GM18873 (cell line): Measurements from ENCODE around the gene LIG3.
A peak's percentile ranks its signal among the peaks of the same experiment; 100 is the strongest.
"Not testable (repeated sequence)": the region's sequence is repeated elsewhere in the genome, so short reads cannot be mapped to it uniquely, and the experiment has no call there.

Source experiments
- ATAC-seq: cut with Tn5 transposase; IDR thresholded peaks from one replicate; pipeline ENCODE4 v1.9.1; 2021; ENCODE audit warnings: mild to moderate bottlenecking, moderate library complexity, moderate number of reproducible peaks; ENCODE audit not compliant: unreplicated experiment, low FRiP score

LIG3 gene

GRCh38 chr17:34980353-34980680 is at the start of gene LIG3:
Gene LIG3, plus strand, starts transcription at chr17:34980512. Its CDS starts 2,494 bp downstream, at chr17:34983006.
- ATAC-seq = peak; percentile 58

DNA sequence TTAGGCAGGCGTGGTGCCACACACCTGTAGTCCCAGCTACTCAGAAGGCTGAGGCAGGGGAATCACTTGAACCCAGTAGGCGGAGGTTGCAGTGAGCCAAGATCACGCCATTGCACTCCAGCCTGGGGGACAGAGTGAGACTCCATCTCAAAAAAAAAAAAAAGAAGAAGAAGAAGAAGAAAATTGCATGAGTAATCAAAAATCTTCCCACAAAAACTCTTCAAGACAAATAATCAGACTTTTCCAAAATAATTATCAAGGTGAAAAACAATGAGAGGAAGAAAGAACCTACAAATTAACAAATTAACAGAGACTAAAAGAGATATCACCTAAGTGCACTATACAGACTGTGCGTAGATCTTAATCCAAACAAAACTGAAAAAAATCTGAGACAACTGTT is 29.5 kb upstream of the LIG3 start:
- ATAC-seq = not testable (repeated sequence)

DNA sequence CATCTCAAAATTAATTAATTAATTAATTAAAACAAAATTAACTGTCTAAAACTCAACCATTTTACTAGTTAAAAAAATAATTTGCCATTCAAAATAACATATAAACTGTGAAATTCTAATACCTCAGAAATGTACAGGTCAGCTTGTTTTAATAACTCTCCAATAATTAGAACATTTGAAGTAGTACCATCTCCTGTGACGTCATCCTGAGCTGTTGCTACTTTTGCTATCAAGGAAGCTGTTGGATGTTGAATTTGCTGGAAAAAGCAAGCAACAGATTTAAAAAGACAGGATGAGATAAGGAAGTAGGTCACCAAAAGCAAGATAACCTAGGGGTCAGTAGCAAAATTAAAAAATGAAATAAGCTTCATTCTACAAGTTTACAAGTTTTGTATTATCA is 21.9 kb upstream of the LIG3 start:
- ATAC-seq = no peak

- peak; percentile 80 for ATAC-seq
Measured at GRCh38 chr17:34961093-34961911, 19.0 kb upstream of the LIG3 start, which contains the start of the genes CCT6B and ZNF830. Gene CCT6B, minus strand, starts transcription at chr17:34961460. Its CDS starts 67 bp downstream, at chr17:34961393. Gene ZNF830, plus strand, starts transcription at chr17:34961540. Its CDS starts 27 bp downstream, at chr17:34961567.

- no peak for ATAC-seq
Measured at GRCh38 chr17:34974179-34974578, 6.1 kb upstream of the LIG3 start.

GRCh38 chr17:34974794-34975785 is 5.2 kb upstream of the LIG3 start:
- no peak for ATAC-seq

GRCh38 chr17:34979153-34979552 is 1.2 kb upstream of the LIG3 start:
- ATAC-seq = no peak

DNA sequence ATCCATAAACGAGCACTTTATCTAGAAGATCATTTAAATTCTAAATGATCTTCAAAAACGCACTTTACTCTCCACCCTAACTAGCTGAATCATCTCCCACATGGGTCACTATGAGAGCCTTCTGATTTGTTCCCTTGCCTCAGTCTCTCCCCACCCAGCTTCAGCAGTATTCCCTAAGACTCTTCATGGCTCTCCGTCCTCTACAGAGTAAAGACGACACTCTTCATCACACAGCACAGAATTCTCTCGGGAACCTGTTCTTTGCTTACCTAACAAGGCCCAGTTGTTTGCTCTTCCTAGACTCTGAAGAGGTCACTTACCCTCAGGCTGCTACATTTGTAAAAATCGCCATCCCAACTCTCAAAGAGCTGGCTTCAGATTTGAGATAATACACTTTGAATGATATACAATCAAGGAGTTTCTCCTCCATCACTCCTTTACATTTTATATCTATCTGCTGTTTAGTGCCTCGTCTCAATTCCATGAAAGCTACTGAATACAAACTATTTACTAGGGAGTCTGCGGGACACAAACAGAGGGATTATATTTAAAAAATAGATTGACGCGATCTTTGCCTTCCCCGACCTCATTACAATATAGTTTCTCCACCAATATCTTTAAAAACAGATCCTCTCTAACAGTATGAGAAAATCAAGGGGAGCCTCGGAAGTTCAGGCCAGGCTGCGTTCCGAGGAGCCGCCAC is 511 bp upstream of the LIG3 start:
- ATAC-seq = no peak

DNA sequence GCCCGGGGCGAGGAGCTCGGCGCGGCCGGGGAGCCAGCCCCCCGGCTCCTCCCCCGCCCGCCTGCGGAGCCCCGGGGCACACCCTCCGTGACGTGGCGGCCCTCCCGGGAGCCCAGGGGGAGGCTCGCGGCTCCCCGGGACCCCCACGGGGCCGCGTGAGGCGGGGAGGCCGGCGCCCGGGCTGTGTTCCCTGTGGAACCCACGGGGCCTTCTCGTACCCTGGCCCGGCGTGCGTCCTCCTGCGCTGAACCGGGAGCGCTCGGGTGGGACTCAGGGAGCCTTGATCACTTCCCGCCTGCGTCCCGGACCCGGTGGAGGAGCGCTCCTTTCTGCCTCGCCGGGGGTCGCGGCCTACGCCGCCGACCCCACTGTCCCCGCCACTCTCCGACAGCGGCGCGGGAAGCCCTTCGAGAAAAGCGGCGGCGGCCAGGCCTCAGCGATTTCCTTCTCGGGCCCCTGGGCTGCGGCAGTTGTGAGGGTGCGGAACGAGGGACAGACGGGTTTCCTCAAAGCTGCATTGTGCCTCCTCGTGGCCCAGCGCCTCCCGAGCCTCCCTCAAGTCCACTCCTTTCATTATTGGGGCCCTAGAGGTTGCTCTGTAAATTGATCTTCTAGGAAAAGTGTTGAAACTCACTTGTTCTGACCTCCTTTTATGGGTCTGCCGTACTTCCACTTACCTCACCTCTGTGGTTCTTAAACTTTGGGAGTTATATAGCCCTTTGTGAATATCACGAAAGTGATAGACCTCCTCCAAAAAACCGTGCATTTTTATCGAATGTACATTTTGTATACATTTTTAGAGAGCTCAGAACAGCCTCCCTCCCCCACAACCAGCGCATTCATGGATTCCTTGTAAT is 597 bp downstream of the LIG3 start:
- peak; percentile 61 for ATAC-seq

DNA sequence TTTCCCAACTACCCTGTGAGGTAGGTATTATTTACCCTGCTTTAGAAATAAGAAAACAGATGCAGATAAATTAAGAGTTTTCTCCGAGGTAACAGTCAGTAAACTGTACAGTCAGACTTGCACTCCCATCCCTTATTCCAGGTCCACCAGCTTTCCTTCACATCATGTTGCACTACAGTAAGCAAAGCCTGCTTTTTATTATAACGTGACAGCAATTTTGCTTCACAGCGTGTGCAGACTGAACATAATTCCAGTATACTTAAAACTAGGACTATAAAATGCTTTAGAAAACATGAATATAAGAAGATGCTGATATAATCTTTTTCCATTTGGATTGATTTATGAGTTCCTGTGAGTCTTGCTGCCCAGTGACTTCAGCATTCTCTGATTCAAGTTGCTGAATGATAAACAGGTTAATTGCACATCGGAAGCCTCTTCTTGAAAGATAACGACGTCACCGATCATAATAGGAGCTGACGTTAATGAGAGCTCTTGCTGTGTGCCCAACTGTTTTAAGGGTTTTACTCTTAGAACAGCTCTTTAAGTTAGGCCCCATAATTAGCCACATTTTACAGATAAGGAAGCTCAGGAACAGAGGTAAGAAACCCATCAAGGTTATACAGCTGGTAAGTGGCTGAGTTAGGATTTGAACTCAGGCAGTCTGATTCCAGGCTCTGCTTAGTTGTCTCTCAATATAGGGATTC is 1.4 kb downstream of the LIG3 start:
- ATAC-seq = no peak

DNA sequence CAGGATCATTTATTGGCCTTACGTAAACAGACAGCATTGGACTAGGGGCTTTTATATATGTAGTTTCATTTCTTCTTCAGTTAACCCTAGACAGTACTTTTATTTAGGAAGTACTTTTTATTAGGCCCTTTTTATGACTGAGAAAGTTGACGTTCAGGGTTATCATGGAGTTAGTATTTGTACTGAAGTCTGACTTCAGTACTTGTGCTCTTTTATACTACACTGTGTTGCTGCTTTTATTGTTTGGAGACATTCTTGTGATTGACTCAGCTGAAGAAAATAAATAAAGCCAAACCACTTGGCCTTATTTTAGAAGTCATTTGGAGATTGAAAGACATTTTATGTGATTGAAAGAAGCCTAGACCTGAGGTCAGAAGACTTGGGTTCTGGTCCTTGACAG is 6.9 kb downstream of the LIG3 start:
- no peak for ATAC-seq

DNA sequence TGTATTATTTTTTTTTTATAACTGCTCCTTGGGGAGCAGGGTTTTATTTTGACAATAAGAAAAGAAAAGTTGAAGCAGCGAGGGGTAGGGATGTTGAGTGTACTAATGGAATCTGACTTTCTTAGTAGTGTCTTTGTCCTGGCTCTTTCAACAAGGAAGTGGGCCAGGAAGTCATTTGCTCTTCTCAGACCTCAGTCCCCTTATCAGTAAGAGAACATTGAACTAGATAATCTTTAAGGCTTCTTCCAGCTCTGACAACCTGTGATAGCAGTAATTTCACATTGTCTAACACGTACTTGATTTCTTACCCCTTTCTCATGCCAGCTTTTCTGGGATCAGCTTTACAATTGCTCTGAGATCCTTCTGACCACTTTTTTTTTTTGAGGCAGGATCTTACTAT is 8.3 kb downstream of the LIG3 start:
- ATAC-seq = no peak

DNA sequence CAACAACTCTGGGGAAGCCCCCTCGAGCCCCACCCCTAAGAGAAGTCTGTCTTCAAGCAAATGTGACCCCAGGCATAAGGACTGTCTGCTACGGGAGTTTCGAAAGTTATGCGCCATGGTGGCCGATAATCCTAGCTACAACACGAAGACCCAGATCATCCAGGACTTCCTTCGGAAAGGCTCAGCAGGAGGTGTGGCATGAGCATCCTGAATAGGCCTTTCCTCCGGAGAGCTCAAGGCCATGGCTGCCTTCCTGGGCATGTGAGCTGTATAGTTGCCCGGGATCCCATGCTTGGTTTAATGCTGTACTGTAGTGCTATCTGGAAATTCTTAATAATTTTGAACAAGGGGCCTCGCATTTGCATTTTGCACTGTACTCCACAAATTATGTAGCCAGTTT is 9.2 kb downstream of the LIG3 start:
- ATAC-seq = no peak

DNA sequence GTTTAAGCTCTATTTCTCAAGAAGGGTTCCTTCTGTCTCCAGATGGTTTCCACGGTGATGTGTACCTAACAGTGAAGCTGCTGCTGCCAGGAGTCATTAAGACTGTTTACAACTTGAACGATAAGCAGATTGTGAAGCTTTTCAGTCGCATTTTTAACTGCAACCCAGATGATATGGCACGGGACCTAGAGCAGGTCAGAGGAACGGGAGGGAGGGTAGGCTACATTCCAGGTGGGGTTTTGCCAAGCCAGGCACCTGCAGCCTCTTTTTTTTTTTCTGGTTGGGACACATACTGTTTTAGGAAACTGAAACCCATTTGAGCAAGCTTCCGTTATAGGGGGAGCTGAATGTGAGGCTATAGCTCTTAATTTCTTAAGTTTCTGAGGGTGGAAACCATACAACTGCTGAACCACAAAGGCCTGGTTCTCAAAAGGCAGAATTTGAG is 10.6 kb downstream of the LIG3 start:
- ATAC-seq = no peak

GRCh38 chr17:34991606-34992005 is 11.3 kb downstream of the LIG3 start:
- ATAC-seq = no peak

DNA sequence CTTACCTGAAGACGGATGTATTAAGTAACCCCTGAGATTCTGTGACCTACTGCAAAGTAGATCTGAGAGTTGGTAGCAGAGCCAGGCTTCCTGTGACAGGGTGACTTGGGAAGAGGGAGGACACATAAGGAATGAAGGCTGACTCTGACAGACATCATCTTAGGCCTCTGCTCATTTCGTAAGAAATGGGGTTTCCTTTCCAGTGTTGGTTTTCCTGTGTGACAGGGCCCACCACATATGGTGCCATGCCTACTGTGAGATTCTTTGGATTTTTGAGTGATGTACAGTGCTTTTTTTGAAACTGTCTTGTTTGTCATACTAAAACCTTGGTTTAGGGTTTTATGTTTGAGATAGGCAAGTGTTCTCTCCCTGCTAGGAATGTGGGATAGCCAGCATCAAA is 12.7 kb downstream of the LIG3 start:
- no peak for ATAC-seq

DNA sequence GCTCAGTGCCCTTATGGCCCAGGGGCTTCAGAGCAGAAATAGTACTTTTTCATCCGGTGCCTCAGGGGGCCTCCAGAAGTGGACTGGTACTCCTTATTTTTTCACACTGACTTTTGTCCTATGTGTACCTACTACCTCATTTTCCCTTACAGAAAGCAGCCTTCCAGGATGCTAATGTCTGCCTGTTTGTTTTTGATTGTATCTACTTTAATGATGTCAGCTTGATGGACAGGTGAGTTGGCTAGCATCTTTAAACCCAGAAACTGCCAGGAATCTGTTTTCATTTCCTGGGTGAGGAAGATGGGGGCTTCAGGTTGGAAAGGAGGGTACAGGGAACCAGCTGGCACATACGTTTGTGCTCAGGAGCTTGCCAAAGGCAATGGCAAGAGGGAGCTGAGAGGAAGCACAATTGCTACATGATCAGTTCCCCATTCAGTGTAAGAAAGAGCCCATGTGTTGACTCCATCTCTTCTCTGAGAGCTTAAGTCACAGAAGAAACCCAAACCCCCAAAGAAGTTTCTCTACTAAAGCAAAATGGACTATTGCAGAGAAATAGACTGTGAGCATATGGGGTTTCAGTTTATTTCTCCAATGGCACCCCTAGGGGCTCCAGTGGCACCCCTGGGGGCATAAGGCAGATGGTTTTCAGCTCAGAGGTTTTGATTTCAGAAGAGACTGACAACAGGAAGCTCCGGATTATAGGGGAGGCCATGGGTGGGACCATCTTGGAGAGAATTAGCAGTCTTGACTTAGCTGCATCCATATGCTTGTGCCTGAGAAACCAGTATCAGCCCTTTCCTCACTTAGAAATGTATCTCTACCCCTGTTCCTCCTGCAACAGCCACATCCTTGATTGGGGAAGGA is 16.3 kb downstream of the LIG3 start:
- no peak for ATAC-seq

DNA sequence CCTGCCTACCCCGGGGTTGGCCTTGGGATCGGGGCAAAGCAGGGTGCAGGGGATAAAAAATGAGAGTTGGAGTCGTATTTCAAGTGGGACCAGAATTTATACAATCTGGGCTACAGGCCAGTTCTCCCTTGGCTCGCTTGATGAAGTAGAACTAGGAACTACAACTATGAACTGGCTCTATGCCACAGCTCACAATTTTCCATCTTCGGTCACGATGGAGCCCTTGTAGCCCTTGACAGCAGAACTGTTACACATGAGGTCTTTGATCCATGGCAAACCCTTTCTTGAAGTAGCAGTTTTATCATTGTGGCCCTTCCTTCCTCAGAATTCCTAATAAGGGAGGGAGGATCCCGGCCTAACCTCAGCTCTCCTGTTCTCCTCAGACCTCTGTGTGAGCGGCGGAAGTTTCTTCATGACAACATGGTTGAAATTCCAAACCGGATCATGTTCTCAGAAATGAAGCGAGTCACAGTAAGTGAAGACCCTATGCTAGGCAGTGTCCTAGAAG is 17.1 kb downstream of the LIG3 start:
- ATAC-seq = no peak
